OCI-LY3 (cell line): ENCODE measurements around the gene UBQLN4.

Experiments used
- H2AFZ ChIP-seq: fragments of 200-600, 300-600 bp; shearing (Covaris generic); 2 replicates; pipeline ENCODE4 v1.6.0; 2014; ENCODE audit warnings: antibody characterized with exemption, low read depth, low read length
- H3K27ac ChIP-seq: fragments of 200-600, 300-600 bp; sonication (generic); 2 replicates; pipeline ENCODE4 v1.5.1; 2014; ENCODE audit warnings: mild to moderate bottlenecking, low read length, moderate library complexity, mixed read lengths
- H3K27me3 ChIP-seq: fragments of 200-600, 300-600 bp; sonication (generic); 2 replicates; pipeline ENCODE4 v1.6.1; 2014; ENCODE audit warnings: low read depth, low read length, mixed read lengths
- H3K36me3 ChIP-seq: fragments of 200-600, 300-600 bp; sonication (generic); replicated peaks from 2 replicates; pipeline ENCODE3; 2014; ENCODE audit warnings: low read depth, low read length, mixed read lengths
- H3K4me1 ChIP-seq: fragments of 300-600, 200-600 bp; sonication (generic); 2 replicates; pipeline ENCODE4 v1.6.1; 2014; ENCODE audit warnings: low read length, mixed read lengths
- H3K4me2 ChIP-seq: fragments of 200-600, 300-600 bp; sonication (generic); 2 replicates; pipeline ENCODE4 v1.6.1; 2014; ENCODE audit warnings: low read length, mixed read lengths
- H3K4me3 ChIP-seq: fragments of 300-600, 200-600 bp; sonication (generic); 2 replicates; pipeline ENCODE4 v1.5.1; 2014; ENCODE audit warnings: antibody characterized with exemption, mild to moderate bottlenecking, low read length, moderate library complexity
- H3K79me2 ChIP-seq: fragments of 300-600, 200-600 bp; shearing (Covaris generic); 2 replicates; pipeline ENCODE4 v1.6.1; 2014; ENCODE audit warnings: mild to moderate bottlenecking, low read length, mixed read lengths
- H3K9ac ChIP-seq: fragments of 300-600, 200-600 bp; shearing (Covaris generic); 2 replicates; pipeline ENCODE4 v1.6.0; 2014; ENCODE audit warnings: mild to moderate bottlenecking, low read length, moderate library complexity
- H3K9me3 ChIP-seq: fragments of 200-600, 300-600 bp; shearing (Covaris generic); 2 replicates; pipeline ENCODE4 v1.6.1; 2014; ENCODE audit warnings: low read length, mixed read lengths; ENCODE audit not compliant: insufficient read depth
- H4K20me1 ChIP-seq: fragments of 200-600, 300-600 bp; sonication (generic); 2 replicates; pipeline ENCODE4 v1.6.1; 2016; ENCODE audit warnings: low read length, mixed read lengths; ENCODE audit not compliant: insufficient read depth
- CTCF ChIP-seq: fragments of 200-600, 300-600 bp; sonication (generic); IDR thresholded peaks from 2 replicates; pipeline ENCODE4 v1.5.1; 2014; ENCODE audit warnings: antibody characterized with exemption, low read length, low read depth
- EZH2phosphoT487 ChIP-seq: fragments of 200-600 bp; shearing (Covaris generic); IDR thresholded peaks from 2 replicates; pipeline ENCODE4 v1.6.1; 2018; ENCODE audit warnings: antibody characterized with exemption, mixed run types, low read depth

UBQLN4 gene

GRCh38 chr1:156075775-156076204 is 22.2 kb upstream of the UBQLN4 start:
- Histone ChIP-seq H3K36me3 (no peaks in the 10 kb centered on the region), H3K4me1 (no peaks in the 10 kb centered on the region), H3K4me2 (no peak overlapping the region), H3K9ac (no peak overlapping the region), H3K79me2 (no peaks in the 10 kb centered on the region), H3K9me3 (no peaks in the 10 kb centered on the region), H4K20me1 (no peaks in the 10 kb centered on the region), H3K27ac (no peak overlapping the region), H2AFZ (no peak overlapping the region), H3K4me3 (no peak overlapping the region), H3K27me3 (no peaks in the 10 kb centered on the region)
- no peak for TF ChIP-seq CTCF
- no peak for TF ChIP-seq EZH2phosphoT487

GRCh38 chr1:156075162-156075561 is 21.6 kb upstream of the UBQLN4 start:
- Histone ChIP-seq H3K79me2 (no peaks in the 10 kb centered on the region), H2AFZ (no peak overlapping the region), H3K27me3 (no peaks in the 10 kb centered on the region), H3K4me1 (no peaks in the 10 kb centered on the region), H3K27ac (no peak overlapping the region), H4K20me1 (no peaks in the 10 kb centered on the region), H3K9ac (no peak overlapping the region), H3K4me2 (no peak overlapping the region), H3K36me3 (no peaks in the 10 kb centered on the region), H3K9me3 (no peaks in the 10 kb centered on the region), H3K4me3 (no peak overlapping the region)
- no peak for TF ChIP-seq EZH2phosphoT487

- no peaks in the 10 kb centered on the region for H3K79me2 ChIP-seq
- H3K27ac ChIP-seq = no peak overlapping the region
- no peaks in the 10 kb centered on the region for H3K27me3 ChIP-seq
- TF ChIP-seq EZH2phosphoT487 = no peak
- no peak for TF ChIP-seq CTCF
- no peak overlapping the region for H3K4me3 ChIP-seq
- no peaks in the 10 kb centered on the region for H4K20me1 ChIP-seq
- H3K4me2 ChIP-seq = no peak overlapping the region
- H3K4me1 ChIP-seq = no peaks in the 10 kb centered on the region
- no peak overlapping the region for H2AFZ ChIP-seq
- H3K9me3 ChIP-seq = no peaks in the 10 kb centered on the region
- H3K9ac ChIP-seq = no peak overlapping the region
- H3K36me3 ChIP-seq = no peaks in the 10 kb centered on the region
Observed at GRCh38 chr1:156074661-156075060, 21.1 kb upstream of the UBQLN4 start.

GRCh38 chr1:156073740-156074139 is 20.1 kb upstream of the UBQLN4 start:
- no peak overlapping the region for H3K9ac ChIP-seq
- no peaks in the 10 kb centered on the region for H3K36me3 ChIP-seq
- no peak overlapping the region for H3K4me2 ChIP-seq

More at GRCh38 chr1:156073740-156074139, 20.1 kb upstream of the UBQLN4 start:
- H3K9me3 ChIP-seq = no peaks in the 10 kb centered on the region
- H2AFZ ChIP-seq = no peak overlapping the region
- no peaks in the 10 kb centered on the region for H3K27me3 ChIP-seq
- H3K79me2 ChIP-seq = no peaks in the 10 kb centered on the region
- H3K4me1 ChIP-seq = no peaks in the 10 kb centered on the region
- no peak overlapping the region for H3K27ac ChIP-seq
- no peak overlapping the region for H3K4me3 ChIP-seq
- TF ChIP-seq CTCF (no peak), EZH2phosphoT487 (no peak)
- H4K20me1 ChIP-seq = no peaks in the 10 kb centered on the region
